ENCODE measurements around the gene CHM.
"Not testable (repeated sequence)": the region's sequence is repeated elsewhere in the genome, so short reads cannot be mapped to it uniquely, and the experiment has no call there.

The CHM gene, protein sequence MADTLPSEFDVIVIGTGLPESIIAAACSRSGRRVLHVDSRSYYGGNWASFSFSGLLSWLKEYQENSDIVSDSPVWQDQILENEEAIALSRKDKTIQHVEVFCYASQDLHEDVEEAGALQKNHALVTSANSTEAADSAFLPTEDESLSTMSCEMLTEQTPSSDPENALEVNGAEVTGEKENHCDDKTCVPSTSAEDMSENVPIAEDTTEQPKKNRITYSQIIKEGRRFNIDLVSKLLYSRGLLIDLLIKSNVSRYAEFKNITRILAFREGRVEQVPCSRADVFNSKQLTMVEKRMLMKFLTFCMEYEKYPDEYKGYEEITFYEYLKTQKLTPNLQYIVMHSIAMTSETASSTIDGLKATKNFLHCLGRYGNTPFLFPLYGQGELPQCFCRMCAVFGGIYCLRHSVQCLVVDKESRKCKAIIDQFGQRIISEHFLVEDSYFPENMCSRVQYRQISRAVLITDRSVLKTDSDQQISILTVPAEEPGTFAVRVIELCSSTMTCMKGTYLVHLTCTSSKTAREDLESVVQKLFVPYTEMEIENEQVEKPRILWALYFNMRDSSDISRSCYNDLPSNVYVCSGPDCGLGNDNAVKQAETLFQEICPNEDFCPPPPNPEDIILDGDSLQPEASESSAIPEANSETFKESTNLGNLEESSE

DNA sequence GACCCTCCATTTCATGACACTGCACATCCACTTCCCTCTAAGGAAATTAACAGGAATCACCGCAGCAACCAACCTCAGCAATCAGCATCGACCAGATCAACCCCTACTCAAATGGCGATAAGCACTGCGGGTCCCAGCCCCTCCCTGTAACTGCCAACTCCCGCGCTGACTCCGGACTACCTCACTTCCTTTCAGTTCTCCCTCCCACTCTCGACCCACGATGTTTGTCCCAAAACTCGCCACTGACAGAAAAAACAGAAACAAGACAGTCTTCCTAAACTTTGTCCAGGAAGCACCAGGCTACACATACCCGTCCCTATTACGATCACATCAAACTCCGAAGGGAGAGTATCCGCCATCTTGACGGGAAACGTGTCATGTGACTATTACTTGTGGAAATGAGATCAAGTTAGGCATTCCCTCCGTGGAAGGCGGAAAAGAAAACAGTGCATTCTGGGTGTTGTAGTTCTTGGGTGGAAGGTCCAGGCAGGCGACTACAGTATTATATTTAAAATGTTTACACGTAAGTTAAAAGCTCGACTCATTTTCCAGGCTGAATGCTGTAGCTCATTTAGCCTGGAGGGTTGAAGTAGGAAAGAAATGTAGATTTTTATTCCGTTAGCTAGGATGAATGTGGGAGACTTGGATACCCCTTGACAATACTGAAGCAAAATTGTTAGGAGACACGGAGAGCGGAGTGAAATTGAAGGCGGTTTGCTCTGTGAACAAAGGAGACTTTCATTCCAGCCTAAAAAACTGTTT, at the start of gene CHM:
Gene CHM (minus strand): TSS at position 385 of the 762 bp plus-strand sequence. CDS start 26 bp downstream, at position 359.
- DNase-seq: no peak

DNA sequence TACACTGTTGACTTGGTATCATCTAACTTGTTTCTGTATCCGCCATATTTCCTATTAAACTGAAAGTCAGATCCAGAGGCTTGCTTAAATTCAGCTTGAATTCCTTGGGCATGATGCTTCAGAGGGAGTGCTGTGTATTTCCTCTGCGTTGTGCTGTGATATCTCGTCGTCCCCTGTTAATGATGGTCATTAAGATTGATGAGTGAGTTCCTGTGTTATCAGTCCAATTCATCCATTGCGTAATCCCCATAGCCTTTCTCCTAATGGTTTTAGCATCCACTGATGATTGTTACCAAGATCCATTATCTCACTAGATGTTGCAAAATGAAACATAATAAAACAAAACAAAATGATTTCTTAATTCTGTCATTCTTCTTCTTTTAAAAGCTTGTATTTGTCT, 31.3 kb upstream of the CHM start:
- DNase-seq: no peak

DNA sequence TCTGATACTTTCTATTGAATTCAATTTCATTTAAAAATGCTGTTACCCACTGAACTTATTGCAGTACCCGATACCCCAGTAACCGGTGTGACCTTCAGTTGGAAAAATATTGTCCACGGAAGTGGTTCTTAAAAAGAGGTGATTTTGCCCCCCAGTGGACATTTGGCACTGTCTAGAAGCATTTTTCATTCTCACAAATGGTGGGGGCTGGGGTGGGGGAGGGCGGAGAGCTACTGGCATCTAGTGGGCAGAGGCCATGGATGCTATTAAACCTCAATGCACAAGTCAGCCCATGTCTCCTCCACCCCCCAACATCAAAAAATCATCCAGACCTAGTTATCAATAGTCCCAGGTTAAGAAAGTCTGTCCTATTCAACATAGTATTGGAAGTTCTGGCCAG, 19.6 kb upstream of the CHM start:
- no peak for DNase-seq

GRCh38 chrX:86061407-86061806, 14.0 kb upstream of the CHM start:
- no peak for DNase-seq

GRCh38 chrX:86051741-86052140, 4.4 kb upstream of the CHM start:
- no peak for DNase-seq

DNA sequence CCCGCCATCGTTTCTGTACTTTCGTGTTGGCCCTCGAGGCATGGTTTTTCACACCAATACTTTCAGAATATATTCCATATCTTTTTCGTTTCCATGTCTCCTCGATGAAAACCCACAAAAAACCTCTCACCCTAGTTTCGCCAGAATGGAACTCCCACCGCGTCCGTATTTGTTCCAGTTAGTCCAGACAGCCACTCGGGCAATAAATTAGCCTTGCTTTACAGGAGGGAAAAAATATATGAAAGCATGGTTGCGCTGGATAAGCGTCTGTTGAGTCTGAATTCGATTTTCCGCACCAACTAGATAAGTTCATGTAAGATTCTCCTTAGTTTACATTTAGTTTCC, 550 bp upstream of the CHM start:
- no peak for DNase-seq

DNA sequence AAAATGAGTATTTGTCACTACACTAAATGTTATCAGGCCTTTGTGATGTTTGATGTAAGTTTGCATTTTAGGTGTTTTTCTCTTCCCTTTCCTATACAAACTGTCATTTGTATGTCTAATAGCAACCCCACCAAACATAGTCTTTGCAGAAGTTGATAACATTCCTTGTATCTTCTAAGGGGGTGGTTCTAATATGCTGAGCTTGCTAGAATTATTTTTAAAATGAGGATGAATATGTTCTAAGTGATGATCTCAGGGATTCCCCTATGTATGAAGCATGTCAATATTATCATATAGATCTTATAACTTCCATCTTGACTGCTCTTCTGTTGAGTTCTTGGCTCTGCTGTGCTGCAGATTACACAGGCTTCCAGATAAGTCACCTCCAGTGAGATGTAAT, 3.1 kb downstream of the CHM start:
- DNase-seq: no peak

DNA sequence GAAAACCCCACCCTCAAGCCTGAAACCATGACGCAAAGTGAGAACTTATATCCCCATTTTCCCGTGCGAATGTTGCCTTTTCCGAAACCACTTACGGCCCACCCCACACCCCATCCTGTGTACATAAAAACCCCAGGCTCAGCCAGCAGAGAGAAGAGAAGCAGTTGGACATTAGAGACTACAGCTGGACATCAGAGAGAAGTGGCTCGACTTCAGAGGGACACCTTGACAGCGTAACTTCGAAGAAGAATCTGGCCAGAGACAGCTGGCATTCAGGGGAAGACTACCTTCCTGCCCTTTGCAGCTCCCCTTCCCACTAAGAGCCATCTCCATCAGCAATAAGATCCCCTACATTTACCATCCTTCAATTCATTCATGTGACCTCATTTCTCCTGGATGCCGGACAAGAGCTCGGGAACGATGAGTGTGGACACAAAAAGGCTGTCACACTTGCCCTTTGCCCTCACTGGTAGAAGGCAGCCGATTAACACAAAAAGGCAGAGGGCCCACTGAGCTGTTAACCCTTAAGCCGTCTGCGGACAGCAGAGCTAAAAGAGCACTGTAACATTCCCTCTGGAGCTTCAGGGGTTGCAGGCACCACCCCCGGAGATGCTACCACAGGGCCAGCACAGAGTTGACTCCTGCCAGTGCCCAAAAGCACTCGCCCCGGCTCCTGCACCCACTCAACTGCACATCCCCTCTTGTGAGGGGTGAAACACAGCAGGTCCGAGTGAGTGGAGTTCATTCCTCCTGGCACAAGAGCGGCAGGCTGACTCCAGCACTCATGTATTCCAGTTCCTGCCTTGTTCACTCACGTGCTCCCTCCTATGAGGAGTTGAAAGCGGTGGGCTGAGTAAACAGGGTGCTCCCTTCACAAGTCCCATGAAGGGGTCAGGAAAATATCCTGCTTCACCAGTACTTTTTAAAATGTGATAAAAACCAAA, 7.5 kb downstream of the CHM start:
- no peak for DNase-seq

- DNase-seq: no peak
Observed at GRCh38 chrX:86033385-86033784, 14.0 kb downstream of the CHM start.

DNA sequence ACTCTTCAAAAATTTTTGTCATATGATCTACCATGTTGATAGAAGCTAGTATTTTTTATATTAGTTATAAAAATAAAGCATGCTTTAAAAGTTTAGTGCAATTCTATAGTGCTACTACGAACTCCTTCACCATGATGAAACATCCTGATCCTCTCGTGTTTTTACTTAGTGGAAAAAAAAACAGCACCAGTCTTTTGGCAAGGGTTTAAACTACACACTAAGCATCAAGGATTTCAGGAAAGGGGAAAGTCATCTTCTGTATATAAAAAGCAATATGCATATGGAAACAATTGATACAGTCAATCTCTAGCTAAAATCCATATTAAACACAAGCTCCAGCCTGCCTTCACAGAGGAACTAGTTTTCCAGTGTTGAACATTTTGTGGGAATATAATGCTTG, 18.7 kb downstream of the CHM start:
- no peak for DNase-seq

GRCh38 chrX:86023811-86024210, 23.5 kb downstream of the CHM start:
- no peak for DNase-seq

DNA sequence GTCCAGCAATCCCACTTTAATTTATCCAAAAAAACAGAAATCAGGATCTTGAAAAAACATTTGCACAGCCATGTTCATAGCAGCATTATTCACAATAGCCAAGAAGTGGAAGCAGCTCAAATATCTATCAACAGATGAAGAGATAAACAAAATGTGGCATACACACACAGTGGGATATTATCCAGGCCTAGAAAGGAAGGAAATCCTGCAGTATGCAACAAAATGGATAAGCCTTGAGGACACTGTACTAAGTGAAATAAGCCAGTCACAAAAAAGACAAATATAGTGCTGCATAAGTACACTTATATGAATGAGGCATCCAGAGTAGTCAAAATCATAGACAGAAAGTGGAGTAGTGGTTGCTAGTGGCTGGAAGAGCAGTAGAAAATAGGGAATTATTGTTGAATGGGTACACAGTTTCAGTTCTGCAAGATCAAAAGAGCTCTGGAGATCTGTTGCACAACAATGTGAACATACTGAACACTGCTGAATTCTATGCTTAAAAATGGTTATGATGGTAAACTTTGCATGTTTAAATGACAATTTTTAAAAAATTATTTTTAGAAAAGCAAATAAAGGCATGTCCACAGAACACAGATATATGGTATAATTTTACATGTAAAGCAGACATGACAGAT, 25.6 kb downstream of the CHM start:
- DNase-seq: no peak

DNA sequence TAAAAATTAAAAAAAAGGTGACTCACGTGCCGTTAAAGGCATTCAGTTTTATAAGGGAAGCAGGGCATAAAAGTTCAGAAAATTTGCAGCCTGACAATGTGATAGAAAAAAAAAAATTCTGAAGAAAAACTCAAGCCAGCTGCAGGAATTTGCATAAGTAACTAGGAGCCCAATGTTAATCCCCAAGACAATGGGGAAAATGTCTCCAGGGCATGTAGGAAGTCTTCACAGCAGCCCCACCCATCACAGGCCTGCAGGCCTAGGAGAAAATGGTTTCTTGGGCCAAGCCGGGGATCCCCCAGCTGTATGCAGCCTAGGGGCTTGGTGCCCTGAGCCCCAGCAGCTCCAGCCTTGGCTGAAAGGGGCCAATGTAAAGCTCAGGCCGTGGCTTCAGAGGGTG, 31.2 kb downstream of the CHM start:
- DNase-seq: no peak

DNA sequence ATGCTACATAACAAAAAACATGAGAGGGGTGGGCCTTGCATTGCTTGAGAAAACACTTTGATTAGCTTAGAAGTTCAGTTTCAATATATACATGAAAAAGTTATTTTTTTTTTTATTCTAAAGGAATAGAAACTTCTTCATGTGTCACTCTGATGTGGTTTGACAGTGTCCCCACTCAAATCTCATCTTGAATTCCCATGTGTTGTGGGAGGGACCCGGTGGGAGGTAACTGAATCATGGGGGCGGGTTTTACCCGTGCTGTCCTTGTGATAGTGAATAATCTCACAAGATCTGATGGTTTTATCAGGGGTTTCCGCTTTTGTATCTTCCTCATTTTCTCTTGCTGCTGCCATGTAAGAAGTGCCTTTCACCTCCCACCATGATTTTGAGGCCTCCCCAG, 32.4 kb downstream of the CHM start:
- DNase-seq: not testable (repeated sequence)

DNA sequence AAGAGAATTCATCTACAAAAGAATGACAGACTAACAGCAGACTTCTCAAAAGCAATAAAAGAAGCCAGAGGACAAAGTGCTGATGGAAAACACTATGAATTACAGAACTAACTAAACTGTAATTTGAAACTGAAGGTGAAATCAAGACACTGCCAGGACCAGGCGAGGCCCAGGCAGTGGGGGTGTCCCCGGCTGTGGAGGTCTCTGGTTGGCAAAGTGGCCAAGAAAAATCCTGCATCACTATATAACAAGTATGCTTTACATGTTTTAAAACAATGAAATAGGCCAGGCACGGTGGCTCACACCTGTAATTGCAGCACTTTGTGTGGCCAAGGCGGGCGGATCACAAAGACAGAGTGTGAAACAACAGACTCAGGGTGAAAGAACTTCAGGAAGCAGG, 32.9 kb downstream of the CHM start:
- DNase-seq: no peak

DNA sequence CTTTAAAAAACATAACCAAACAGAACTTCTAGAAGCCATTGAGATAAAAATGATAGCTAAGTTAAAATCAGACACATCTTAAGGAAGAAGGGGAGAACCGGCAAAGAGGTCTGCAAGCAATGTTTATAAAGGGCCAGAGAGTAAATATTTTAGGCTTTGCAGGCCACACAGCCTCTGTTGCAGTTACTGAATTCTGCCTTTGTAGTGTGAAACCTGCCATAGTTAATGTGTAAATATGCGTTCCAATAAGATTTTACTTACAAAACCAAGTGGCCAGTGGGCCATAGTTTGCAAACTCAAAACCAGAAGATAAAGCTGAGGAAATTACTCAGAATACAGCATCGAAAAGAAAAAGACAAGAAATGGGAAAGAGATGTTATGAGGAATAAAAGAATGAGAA, 33.6 kb downstream of the CHM start:
- DNase-seq: no peak

GRCh38 chrX:86012188-86012587, 35.2 kb downstream of the CHM start:
- DNase-seq: no peak

GRCh38 chrX:86009803-86010202, 37.6 kb downstream of the CHM start:
- not testable (repeated sequence) for DNase-seq

DNA sequence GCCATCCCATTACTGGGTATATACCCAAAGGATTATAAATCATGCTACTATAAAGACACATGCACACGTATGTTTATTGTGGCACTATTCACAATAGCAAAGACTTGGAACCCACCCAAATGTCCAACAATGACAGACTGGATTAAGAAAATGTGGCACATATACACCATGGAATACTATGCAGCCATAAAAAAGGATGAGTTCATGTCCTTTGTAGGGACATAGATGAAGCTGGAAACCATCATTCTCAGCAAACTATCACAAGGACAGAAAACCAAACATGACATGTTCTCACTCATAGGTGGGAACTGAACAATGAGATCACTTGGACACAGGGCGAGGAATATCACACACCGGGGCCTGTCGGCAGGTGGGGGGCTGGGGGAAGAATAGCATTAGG, 39.5 kb downstream of the CHM start:
- DNase-seq: not testable (repeated sequence)

GRCh38 chrX:86002076-86002896, 45.1 kb downstream of the CHM start:
- peak in 1 of 6 experiments; percentile 0 for DNase-seq

DNA sequence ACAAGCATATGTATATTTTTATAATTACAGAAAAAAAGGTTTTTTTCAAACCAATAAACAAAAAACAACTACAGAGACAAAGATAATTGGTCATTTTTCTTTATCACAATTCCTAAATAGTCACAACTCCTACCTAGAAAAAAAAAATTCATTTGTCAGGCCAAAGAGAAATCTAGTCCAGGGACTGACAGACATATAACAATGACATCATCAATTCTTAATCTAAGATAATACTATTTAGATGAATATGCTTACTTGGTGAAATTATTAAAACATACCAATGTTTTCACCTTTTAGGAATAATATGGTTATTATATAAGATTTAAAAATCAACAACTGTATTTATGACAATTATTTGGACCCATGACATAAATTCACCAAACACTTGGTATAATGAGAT, 48.4 kb downstream of the CHM start:
- no peak for DNase-seq
